Measurements from ENCODE around the gene MRM3.

DNA sequence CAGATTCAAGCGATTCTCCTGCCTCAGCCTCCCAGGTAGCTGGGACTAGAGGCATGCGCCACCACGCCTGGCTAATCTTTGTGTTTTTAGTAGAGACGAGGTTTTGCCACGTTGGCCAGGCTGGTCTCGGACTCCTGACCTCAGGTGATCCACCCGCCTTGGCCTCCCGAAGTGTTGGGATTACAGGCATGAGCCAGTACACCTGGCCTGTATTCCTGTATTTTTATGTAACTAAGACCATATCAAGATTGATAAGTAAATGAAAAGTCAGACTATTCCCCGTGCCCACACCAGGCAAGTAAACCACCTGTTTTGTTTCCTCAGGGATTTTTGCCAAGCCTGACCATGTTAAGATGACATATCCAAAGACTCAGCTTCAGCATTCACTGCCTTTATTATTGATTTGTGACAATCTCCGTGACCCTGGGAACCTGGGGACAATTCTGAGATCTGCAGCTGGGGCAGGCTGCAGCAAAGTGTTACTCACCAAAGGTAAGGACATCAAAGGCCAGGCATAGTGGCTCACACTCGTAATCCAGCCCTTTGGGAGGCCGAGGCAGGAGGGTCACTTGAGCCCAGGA is 5.6 kb downstream of the MRM3 start:
- TF ChIP-seq CTCF (conservative IDR thresholded peaks at IDR 0.05; ENCODE audit: low read depth, low read length): no peak
- no peak for TF ChIP-seq NFE2L2 (IDR thresholded peaks at IDR 0.05; ENCODE audit: low read depth, low read length)
- TF ChIP-seq POLR2A (IDR thresholded peaks at IDR 0.05; ENCODE audit: low read depth, low read length): no peak
- no peak for TF ChIP-seq USF2 (IDR thresholded peaks at IDR 0.05; ENCODE audit: low read depth, low read length)
- no peak for TF ChIP-seq MAZ (IDR thresholded peaks at IDR 0.05; ENCODE audit: borderline replicate concordance, low read depth, low read length)
- TF ChIP-seq BHLHE40 (IDR thresholded peaks at IDR 0.05; ENCODE audit: low read depth, low read length): no peak
- TF ChIP-seq FOS (IDR thresholded peaks at IDR 0.05; ENCODE audit: low read depth, low read length): no peak
- TF ChIP-seq CEBPB (IDR thresholded peaks at IDR 0.05; ENCODE audit: low read depth, low read length): no peak
- no peak for TF ChIP-seq SMC3 (IDR thresholded peaks at IDR 0.05; ENCODE audit: low read depth, low read length)
- no peak for TF ChIP-seq RFX5 (IDR thresholded peaks at IDR 0.05; ENCODE audit: low read depth, low read length)
- no peak for TF ChIP-seq RAD21 (IDR thresholded peaks at IDR 0.05; ENCODE audit: low read length)
- TF ChIP-seq RCOR1 (IDR thresholded peaks at IDR 0.05; ENCODE audit: insufficient replicate concordance, low read length): no peak

Data from IMR-90 (cell line).